Measurements from ENCODE around the gene SMARCD3.

GRCh38 chr7:151198945-151199848 is 49.3 kb downstream of the SMARCD3 start:
- TF ChIP-seq EZH2 (IDR thresholded peaks at IDR 0.05) (no peak), JUND (IDR thresholded peaks at IDR 0.05) (no peak), CTCF (IDR thresholded peaks at IDR 0.05 in 2 of 3, conservative IDR thresholded peaks at IDR 0.05 in 1 of 3; ENCODE audit: borderline replicate concordance in 1 of 3, insufficient read depth in 1 of 3, low read depth in 2 of 3, low read length in 2 of 3) (no peak), POLR2A (IDR thresholded peaks at IDR 0.05; ENCODE audit: borderline replicate concordance, extremely low read depth, insufficient read depth, insufficient read length) (no peak), EGR1 (IDR thresholded peaks at IDR 0.05; ENCODE audit: low read depth) (no peak), TCF7L2 (IDR thresholded peaks at IDR 0.05; ENCODE audit: borderline replicate concordance, extremely low read depth, insufficient read depth, insufficient read length) (no peak), RAD21 (IDR thresholded peaks at IDR 0.05; ENCODE audit: low read depth) (no peak), REST (IDR thresholded peaks at IDR 0.05; ENCODE audit: low read depth) (no peak), MAX (IDR thresholded peaks at IDR 0.05) (no peak), YY1 (IDR thresholded peaks at IDR 0.05; ENCODE audit: extremely low read depth, insufficient replicate concordance, low read depth, low read length) (no peak), SIN3A (IDR thresholded peaks at IDR 0.05; ENCODE audit: low read depth) (no peak), POLR2AphosphoS5 (IDR thresholded peaks at IDR 0.05; ENCODE audit: low read depth, low read length) (no peak), ZNF274 (IDR thresholded peaks at IDR 0.05; ENCODE audit: low read depth, low read length) (no peak), EZH2phosphoT487 (IDR thresholded peaks at IDR 0.05; ENCODE audit: borderline replicate concordance) (no peak)
